NCI-H345 (cell line): ENCODE measurements around the gene CCNL2.
A peak's percentile ranks its signal among the peaks of the same experiment; 100 is the strongest.
"Not testable (repeated sequence)": the region's sequence is repeated elsewhere in the genome, so short reads cannot be mapped to it uniquely, and the experiment has no call there.

ENCODE experiments used
- DNase-seq: peaks from one replicate; lab custom pipeline; 2025; lab: John Stamatoyannopoulos, UW

The CCNL2 gene

GRCh38 chr1:1399872-1400575 lies 889 bp upstream of the CCNL2 start:
- DNase-seq: no peak

- no peak for DNase-seq
Observed at GRCh38 chr1:1398677-1399186, 403 bp downstream of the CCNL2 start.

GRCh38 chr1:1397839-1398523 lies 1.2 kb downstream of the CCNL2 start:
- DNase-seq: no peak

GRCh38 chr1:1395166-1395565 lies 4.0 kb downstream of the CCNL2 start:
- DNase-seq: no peak

- no peak for DNase-seq
Observed at GRCh38 chr1:1394116-1394515, 5.0 kb downstream of the CCNL2 start.

- no peak for DNase-seq
Observed at GRCh38 chr1:1393428-1393827, 5.7 kb downstream of the CCNL2 start.

- DNase-seq: no peak
Observed at GRCh38 chr1:1393014-1393413, 6.1 kb downstream of the CCNL2 start.

- DNase-seq: no peak
Observed at GRCh38 chr1:1391225-1391624, 7.9 kb downstream of the CCNL2 start.

- no peak for DNase-seq
Observed at GRCh38 chr1:1390675-1391074, 8.5 kb downstream of the CCNL2 start.

- DNase-seq: no peak
Observed at GRCh38 chr1:1388078-1388472, 11.1 kb downstream of the CCNL2 start.

- no peak for DNase-seq
Observed at GRCh38 chr1:1387098-1388077, 11.7 kb downstream of the CCNL2 start.

- DNase-seq: no peak
Observed at GRCh38 chr1:1385931-1386330, 13.2 kb downstream of the CCNL2 start.

GRCh38 chr1:1385339-1385738 lies 13.8 kb downstream of the CCNL2 start:
- DNase-seq: not testable (repeated sequence)

GRCh38 chr1:1381294-1381693 lies 17.8 kb downstream of the CCNL2 start:
- DNase-seq: no peak

- no peak for DNase-seq
Observed at GRCh38 chr1:1380860-1381259, 18.3 kb downstream of the CCNL2 start.

- DNase-seq: no peak
Observed at GRCh38 chr1:1377540-1378205, 21.5 kb downstream of the CCNL2 start.

- no peak for DNase-seq
Observed at GRCh38 chr1:1376551-1377226, 22.4 kb downstream of the CCNL2 start.

GRCh38 chr1:1374929-1375662 lies 24.0 kb downstream of the CCNL2 start, which contains the start of gene AURKAIP1:
AURKAIP1 (minus strand) TSS chr1:1375207; CDS start chr1:1374756, 451 bp downstream.
- peak; percentile 100 for DNase-seq

GRCh38 chr1:1374589-1374928 lies 24.6 kb downstream of the CCNL2 start:
- peak; percentile 28 for DNase-seq

GRCh38 chr1:1373815-1374588 lies 25.1 kb downstream of the CCNL2 start:
- DNase-seq: no peak
